Hepatocyte (in vitro differentiated cells): ENCODE data around the gene HIRA. TPM values are rescaled to one million over a fixed set of nuclear protein-coding genes. Genes with fewer than 3 reads are reported as not detected.
"Not testable (repeated sequence)": the region's sequence is repeated elsewhere in the genome, so short reads cannot be mapped to it uniquely, and the experiment has no call there.

Experiments
- DNase-seq: peaks from one replicate; pipeline ENCODE4 v3.0.0-alpha.2; 2016; ENCODE audit warnings: low spot score
- H2AFZ ChIP-seq: fragments of 200-600 bp; sonication (generic); 2 replicates; pipeline ENCODE4 v1.6.0; 2016; ENCODE audit warnings: antibody characterized with exemption, mild to moderate bottlenecking
- H3K27ac ChIP-seq: fragments of 200-600 bp; sonication (generic); 2 replicates; pipeline ENCODE4 v1.5.1; 2016; ENCODE audit warnings: mild to moderate bottlenecking
- H3K27me3 ChIP-seq: fragments of 200-600 bp; sonication (generic); 2 replicates; pipeline ENCODE4 v1.6.1; 2016
- H3K36me3 ChIP-seq: fragments of 200-600 bp; sonication (generic); replicated peaks from 2 replicates; pipeline ENCODE4 v1.5.1; 2016; ENCODE audit warnings: low read depth; ENCODE audit not compliant: insufficient read depth
- H3K4me1 ChIP-seq: fragments of 200-600 bp; sonication (generic); 2 replicates; pipeline ENCODE4 v1.5.1; 2016; ENCODE audit warnings: mild to moderate bottlenecking, moderate library complexity; ENCODE audit not compliant: insufficient read depth
- H3K4me2 ChIP-seq: fragments of 200-600 bp; sonication (generic); 2 replicates; pipeline ENCODE4 v1.6.0; 2016
- H3K4me3 ChIP-seq: fragments of 200-600 bp; sonication (generic); 2 replicates; pipeline ENCODE4 v1.5.1; 2016; ENCODE audit warnings: mild to moderate bottlenecking
- H3K79me2 ChIP-seq: fragments of 200-600 bp; sonication (generic); 2 replicates; pipeline ENCODE4 v1.6.0; 2017; ENCODE audit warnings: mild to moderate bottlenecking
- H3K9me2 ChIP-seq: fragments of 200-600 bp; sonication (generic); replicated peaks from 2 replicates; pipeline ENCODE4 v1.6.0; 2017; ENCODE audit warnings: mild to moderate bottlenecking; ENCODE audit not compliant: insufficient read depth
- H3K9me3 ChIP-seq: fragments of 200-600 bp; sonication (generic); 2 replicates; pipeline ENCODE4 v1.5.1; 2016; ENCODE audit warnings: low read depth, mild to moderate bottlenecking
- H4K20me1 ChIP-seq: fragments of 200-600 bp; sonication (generic); 2 replicates; pipeline ENCODE4 v1.6.0; 2016; ENCODE audit warnings: mild to moderate bottlenecking; ENCODE audit not compliant: insufficient read depth, poor library complexity, severe bottlenecking
- EZH2 ChIP-seq: fragments of 200-600 bp; sonication (generic); IDR thresholded peaks from 2 replicates; pipeline ENCODE4 v1.6.1; 2016; ENCODE audit warnings: antibody characterized with exemption, mild to moderate bottlenecking, borderline replicate concordance
- EZH2phosphoT487 ChIP-seq: fragments of 200-600 bp; sonication (generic); IDR thresholded peaks from one replicate; pipeline ENCODE4 v1.6.1; 2018; ENCODE audit warnings: antibody characterized with exemption, mild to moderate bottlenecking, low read depth, moderate library complexity; ENCODE audit not compliant: unreplicated experiment, severe bottlenecking
- WGBS: methylation state at CpG from one replicate; pipeline ENCODE4 v1.1.6; 2016; ENCODE audit warnings: low lambda C conversion rate; ENCODE audit errors: missing lambda C conversion rate; 5-methylcytosine and 5-hydroxymethylcytosine counted together
- polyA plus RNA-seq: library from polyadenylated mRNA; unstranded; fragments of >200 nt; fragmentation: Nextera tagmentation; extraction: Ambion mirVana; gene quantifications from 2 replicates; pipeline ENCODE4 v1.2.1, GENCODE V29; 2016
- total RNA-seq: library from RNA; depleted of rRNA; stranded (reverse); fragments of >200 nt; gene quantifications from 2 replicates; pipeline ENCODE4 v1.2.3, GENCODE V29; 2014
- TF ChIP-seq, protein P1 (sequence below): fragments of 200-600 bp; sonication (generic); IDR thresholded peaks from 2 replicates; pipeline ENCODE4 v1.5.1; 2016; ENCODE audit warnings: antibody characterized with exemption, mild to moderate bottlenecking; ENCODE audit not compliant: poor library complexity

Gene HIRA
- total and polyA plus RNA-seq, 2 experiments from 2014 or later: 23.5 to 30.6 TPM

DNA sequence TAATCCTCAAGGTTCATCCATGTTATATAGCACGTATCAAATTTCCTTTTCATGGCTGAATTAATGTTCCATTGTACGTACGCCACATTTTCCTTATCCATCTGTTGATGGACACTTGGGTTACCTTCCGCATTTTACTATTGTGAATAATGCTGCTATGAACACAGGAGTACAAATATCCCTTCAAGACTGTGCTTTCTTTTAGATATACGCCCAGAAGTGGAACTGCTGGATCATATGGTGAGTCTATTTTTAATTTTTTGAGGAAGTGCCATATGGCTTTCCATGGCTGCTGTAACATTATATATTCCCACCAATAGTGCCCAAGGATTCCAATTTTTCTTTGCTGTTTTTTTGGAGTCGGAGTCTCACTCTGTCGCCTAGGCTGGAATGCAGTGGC, 6.8 kb upstream of the HIRA start:
- Histone ChIP-seq H3K4me3 (no peak overlapping the region), H3K4me1 (no peaks in the 10 kb centered on the region), H3K79me2 (peaks cover 54% of the 10 kb centered on the region), H3K9me3 (no peaks in the 10 kb centered on the region), H2AFZ (no peak overlapping the region), H3K27me3 (no peaks in the 10 kb centered on the region), H3K4me2 (no peak overlapping the region), H4K20me1 (peaks cover 5% of the 10 kb centered on the region), H3K9me2 (no peaks in the 10 kb centered on the region), H3K27ac (no peak overlapping the region), H3K36me3 (no peaks in the 10 kb centered on the region)
- DNase-seq: no peak
- WGBS: 97% methylated on average over 7 of the region's 7 CpGs
- TF ChIP-seq EZH2 (no peak), EZH2phosphoT487 (no peak)
- TF ChIP-seq, protein P1, sequence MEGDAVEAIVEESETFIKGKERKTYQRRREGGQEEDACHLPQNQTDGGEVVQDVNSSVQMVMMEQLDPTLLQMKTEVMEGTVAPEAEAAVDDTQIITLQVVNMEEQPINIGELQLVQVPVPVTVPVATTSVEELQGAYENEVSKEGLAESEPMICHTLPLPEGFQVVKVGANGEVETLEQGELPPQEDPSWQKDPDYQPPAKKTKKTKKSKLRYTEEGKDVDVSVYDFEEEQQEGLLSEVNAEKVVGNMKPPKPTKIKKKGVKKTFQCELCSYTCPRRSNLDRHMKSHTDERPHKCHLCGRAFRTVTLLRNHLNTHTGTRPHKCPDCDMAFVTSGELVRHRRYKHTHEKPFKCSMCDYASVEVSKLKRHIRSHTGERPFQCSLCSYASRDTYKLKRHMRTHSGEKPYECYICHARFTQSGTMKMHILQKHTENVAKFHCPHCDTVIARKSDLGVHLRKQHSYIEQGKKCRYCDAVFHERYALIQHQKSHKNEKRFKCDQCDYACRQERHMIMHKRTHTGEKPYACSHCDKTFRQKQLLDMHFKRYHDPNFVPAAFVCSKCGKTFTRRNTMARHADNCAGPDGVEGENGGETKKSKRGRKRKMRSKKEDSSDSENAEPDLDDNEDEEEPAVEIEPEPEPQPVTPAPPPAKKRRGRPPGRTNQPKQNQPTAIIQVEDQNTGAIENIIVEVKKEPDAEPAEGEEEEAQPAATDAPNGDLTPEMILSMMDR: no peak

DNA sequence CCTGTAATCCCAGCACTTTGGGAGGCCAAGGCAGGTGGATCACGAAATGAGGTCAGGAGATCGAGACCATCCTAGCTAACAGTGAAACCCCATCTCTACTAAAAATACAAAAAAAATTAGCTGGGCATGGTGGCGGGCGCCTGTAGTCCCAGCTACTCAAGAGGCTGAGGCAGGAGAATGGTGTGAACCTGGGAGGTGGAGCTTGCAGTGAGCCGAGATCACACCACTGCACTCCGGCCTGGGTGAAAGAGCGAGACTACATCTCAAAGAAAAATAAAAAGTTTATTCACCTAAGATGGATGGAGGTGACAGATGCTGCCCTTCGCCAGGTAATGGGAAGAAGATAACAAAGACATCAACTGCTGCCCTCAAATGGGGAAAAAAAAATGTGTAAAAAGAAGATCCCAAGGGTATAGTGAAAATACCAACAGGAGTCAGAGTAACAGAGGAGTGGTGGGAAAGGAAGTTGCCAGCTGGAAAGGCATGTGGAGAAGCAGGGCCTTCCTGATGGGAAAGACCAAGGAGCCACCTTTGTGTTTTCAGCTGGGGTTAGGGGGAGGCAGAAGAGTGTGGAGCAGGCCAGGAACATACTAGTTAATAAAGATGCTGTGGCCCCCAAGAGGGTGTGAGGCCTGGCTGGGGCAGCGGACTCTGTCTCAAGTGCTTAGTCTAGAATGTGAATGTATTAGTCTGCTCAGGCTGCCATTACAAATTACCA, 5.1 kb upstream of the HIRA start:
- H3K79me2 ChIP-seq: peaks cover 43% of the 10 kb centered on the region
- WGBS: 94% methylated on average over 9 of the region's 9 CpGs
- not testable (repeated sequence) for H3K27me3 ChIP-seq, H2AFZ ChIP-seq, H3K9me3 ChIP-seq, H3K4me3 ChIP-seq, H3K9me2 ChIP-seq, H4K20me1 ChIP-seq, H3K36me3 ChIP-seq, H3K4me1 ChIP-seq, DNase-seq, H3K27ac ChIP-seq, H3K4me2 ChIP-seq

DNA sequence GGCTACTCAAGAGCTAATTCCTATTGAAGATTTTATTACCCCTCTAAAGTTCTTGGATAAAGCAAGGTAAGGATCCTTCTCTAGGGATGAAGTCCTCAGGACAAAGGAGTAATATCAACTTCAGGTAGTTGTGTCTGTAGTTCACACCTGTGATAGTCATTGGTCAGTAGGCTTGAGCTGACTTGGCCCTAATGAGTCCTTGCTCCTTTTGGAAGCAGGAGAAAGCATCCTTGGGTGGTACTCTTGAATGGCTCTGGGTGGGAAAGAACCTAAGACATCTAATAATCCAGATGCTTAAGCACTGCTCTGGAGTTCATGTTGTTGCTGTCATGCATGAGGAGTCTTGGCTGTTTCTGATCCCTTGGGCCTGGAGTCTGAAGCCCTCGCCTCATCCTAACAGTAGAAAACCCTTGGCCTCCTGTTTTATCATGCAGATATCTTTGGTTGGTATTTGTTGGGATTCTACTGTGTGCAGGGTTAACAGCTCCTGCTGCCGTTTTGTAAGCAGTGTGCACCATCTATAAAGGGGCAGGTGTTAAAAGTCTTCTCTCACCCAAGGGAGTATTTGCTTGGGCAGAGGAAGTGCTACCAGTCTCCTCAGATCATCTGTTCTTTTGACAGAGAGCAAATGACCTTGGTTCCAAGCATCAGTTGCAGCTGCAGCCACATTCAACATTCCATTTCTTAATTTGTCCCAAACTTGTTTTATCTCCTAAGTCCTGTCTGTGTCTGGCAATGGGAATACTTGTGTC, 3.5 kb upstream of the HIRA start:
- Histone ChIP-seq H3K27ac (no peak overlapping the region), H2AFZ (no peak overlapping the region), H3K36me3 (no peaks in the 10 kb centered on the region), H3K9me2 (no peaks in the 10 kb centered on the region), H3K9me3 (no peaks in the 10 kb centered on the region), H3K4me1 (peaks cover 8% of the 10 kb centered on the region), H3K27me3 (no peaks in the 10 kb centered on the region), H4K20me1 (no peaks in the 10 kb centered on the region), H3K79me2 (peaks cover 39% of the 10 kb centered on the region), H3K4me3 (no peak overlapping the region), H3K4me2 (no peak overlapping the region)
- no peak for DNase-seq
- WGBS: 98% methylated on average over 2 of the region's 2 CpGs
- TF ChIP-seq EZH2phosphoT487: no peak
- TF ChIP-seq, protein P1: no peak
- TF ChIP-seq EZH2: no peak

DNA sequence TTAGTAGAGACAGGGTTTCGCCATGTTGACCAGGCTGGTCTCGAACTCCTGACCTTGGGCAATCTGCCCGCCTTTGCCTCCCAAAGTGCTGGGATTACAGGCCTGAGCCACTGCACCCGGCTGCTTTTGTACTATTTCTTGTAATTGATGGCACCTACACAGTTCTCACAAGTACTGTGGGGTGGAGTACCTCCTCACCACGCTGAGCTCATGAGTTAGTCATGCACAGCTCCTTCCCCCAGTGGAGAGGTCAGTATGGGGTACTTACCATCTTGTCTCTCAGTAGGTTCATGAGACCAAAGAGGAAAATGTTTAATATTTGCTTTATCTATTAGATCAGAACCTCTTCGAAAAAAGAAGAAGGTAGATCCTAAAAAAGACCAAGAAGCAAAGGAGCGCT, 2.9 kb upstream of the HIRA start:
- Histone ChIP-seq H3K27ac (no peak overlapping the region), H2AFZ (no peak overlapping the region), H3K4me3 (no peak overlapping the region), H3K27me3 (no peaks in the 10 kb centered on the region), H3K36me3 (no peaks in the 10 kb centered on the region), H4K20me1 (peaks cover 3% of the 10 kb centered on the region), H3K4me1 (peaks cover 14% of the 10 kb centered on the region), H3K9me3 (no peaks in the 10 kb centered on the region), H3K4me2 (no peak overlapping the region), H3K79me2 (peaks cover 39% of the 10 kb centered on the region), H3K9me2 (no peaks in the 10 kb centered on the region)
- TF ChIP-seq EZH2phosphoT487 (no peak), EZH2 (no peak)
- TF ChIP-seq, protein P1: no peak
- WGBS: 96% methylated on average over 7 of the region's 7 CpGs
- no peak for DNase-seq
